Osteoblast (primary cell): ENCODE measurements around the gene HDHD5. TPM values are rescaled to one million over a fixed set of nuclear protein-coding genes. Genes with fewer than 3 reads are reported as not detected.

Experiments
- DNase-seq: peaks from one replicate; pipeline ENCODE4 v3.0.0; 2011; ENCODE audit warnings: low spot score, mixed read lengths; ENCODE audit not compliant: insufficient read length; ENCODE audit errors: missing footprints
- H2AFZ ChIP-seq: 2 replicates; pipeline ENCODE4 v1.6.0; 2011; ENCODE audit warnings: mild to moderate bottlenecking, low read length
- H3K27ac ChIP-seq: 2 replicates; pipeline ENCODE4 v1.5.1; 2011; ENCODE audit warnings: mild to moderate bottlenecking, low read depth, low read length, moderate library complexity
- H3K27me3 ChIP-seq: 2 replicates; pipeline ENCODE4 v1.6.0; 2012; ENCODE audit warnings: mild to moderate bottlenecking, control low read depth, inconsistent platforms, low read length, moderate library complexity; ENCODE audit not compliant: insufficient read depth
- H3K36me3 ChIP-seq: 2 replicates; pipeline ENCODE4 v1.5.1; 2011; ENCODE audit warnings: mild to moderate bottlenecking, low read length, control low read depth, moderate library complexity; ENCODE audit not compliant: insufficient read depth
- H3K4me1 ChIP-seq: 2 replicates; pipeline ENCODE4 v1.5.1; 2011; ENCODE audit warnings: mild to moderate bottlenecking, low read length, control low read depth, moderate library complexity; ENCODE audit not compliant: insufficient read depth
- H3K4me2 ChIP-seq: 2 replicates; pipeline ENCODE4 v1.6.0; 2011; ENCODE audit warnings: mild to moderate bottlenecking, low read length; ENCODE audit not compliant: insufficient read depth
- H3K4me3 ChIP-seq: fragments of 200-600 bp; sonication (generic); 3 replicates; pipeline ENCODE4 v1.5.1; 2012; ENCODE audit warnings: mild to moderate bottlenecking, low read length, inconsistent platforms; ENCODE audit not compliant: insufficient read depth
- H3K79me2 ChIP-seq: 2 replicates; pipeline ENCODE4 v1.6.0; 2012; ENCODE audit warnings: mild to moderate bottlenecking, low read length, control low read depth, inconsistent platforms; ENCODE audit not compliant: insufficient read depth
- H3K9me3 ChIP-seq: 2 replicates; pipeline ENCODE4 v1.5.1; 2011; ENCODE audit warnings: low read depth, low read length, control low read depth
- H4K20me1 ChIP-seq: 2 replicates; pipeline ENCODE4 v1.6.0; 2012; ENCODE audit warnings: mild to moderate bottlenecking, low read length, control low read depth; ENCODE audit not compliant: insufficient read depth
- total RNA-seq: library from RNA; depleted of rRNA; stranded (reverse); fragments of >200 nt; gene quantifications from 2 replicates; pipeline ENCODE4 v1.2.3, GENCODE V29; 2012
- TF ChIP-seq, protein P1 (sequence below): IDR thresholded peaks from 2 replicates; pipeline ENCODE4 v1.5.1; 2011; ENCODE audit warnings: mild to moderate bottlenecking, low read depth, low read length, moderate library complexity; ENCODE audit errors: extremely low read depth

The HDHD5 gene
- total RNA-seq, 1 donor: 31.8 TPM

GRCh38 chr22:17117400-17117799, 41.7 kb downstream of the HDHD5 start:
- H3K4me1 ChIP-seq: no peaks in the 10 kb centered on the region
- H2AFZ ChIP-seq: no peak overlapping the region
- TF ChIP-seq, protein P1, sequence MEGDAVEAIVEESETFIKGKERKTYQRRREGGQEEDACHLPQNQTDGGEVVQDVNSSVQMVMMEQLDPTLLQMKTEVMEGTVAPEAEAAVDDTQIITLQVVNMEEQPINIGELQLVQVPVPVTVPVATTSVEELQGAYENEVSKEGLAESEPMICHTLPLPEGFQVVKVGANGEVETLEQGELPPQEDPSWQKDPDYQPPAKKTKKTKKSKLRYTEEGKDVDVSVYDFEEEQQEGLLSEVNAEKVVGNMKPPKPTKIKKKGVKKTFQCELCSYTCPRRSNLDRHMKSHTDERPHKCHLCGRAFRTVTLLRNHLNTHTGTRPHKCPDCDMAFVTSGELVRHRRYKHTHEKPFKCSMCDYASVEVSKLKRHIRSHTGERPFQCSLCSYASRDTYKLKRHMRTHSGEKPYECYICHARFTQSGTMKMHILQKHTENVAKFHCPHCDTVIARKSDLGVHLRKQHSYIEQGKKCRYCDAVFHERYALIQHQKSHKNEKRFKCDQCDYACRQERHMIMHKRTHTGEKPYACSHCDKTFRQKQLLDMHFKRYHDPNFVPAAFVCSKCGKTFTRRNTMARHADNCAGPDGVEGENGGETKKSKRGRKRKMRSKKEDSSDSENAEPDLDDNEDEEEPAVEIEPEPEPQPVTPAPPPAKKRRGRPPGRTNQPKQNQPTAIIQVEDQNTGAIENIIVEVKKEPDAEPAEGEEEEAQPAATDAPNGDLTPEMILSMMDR: no peak
- no peaks in the 10 kb centered on the region for H3K9me3 ChIP-seq
- H3K27me3 ChIP-seq: peaks cover 32% of the 10 kb centered on the region
- no peaks in the 10 kb centered on the region for H3K79me2 ChIP-seq
- no peaks in the 10 kb centered on the region for H4K20me1 ChIP-seq
- H3K36me3 ChIP-seq: no peaks in the 10 kb centered on the region
- no peak overlapping the region for H3K27ac ChIP-seq
- no peak overlapping the region for H3K4me3 ChIP-seq
- peak; percentile 75 for DNase-seq
- H3K4me2 ChIP-seq: no peak overlapping the region

DNA sequence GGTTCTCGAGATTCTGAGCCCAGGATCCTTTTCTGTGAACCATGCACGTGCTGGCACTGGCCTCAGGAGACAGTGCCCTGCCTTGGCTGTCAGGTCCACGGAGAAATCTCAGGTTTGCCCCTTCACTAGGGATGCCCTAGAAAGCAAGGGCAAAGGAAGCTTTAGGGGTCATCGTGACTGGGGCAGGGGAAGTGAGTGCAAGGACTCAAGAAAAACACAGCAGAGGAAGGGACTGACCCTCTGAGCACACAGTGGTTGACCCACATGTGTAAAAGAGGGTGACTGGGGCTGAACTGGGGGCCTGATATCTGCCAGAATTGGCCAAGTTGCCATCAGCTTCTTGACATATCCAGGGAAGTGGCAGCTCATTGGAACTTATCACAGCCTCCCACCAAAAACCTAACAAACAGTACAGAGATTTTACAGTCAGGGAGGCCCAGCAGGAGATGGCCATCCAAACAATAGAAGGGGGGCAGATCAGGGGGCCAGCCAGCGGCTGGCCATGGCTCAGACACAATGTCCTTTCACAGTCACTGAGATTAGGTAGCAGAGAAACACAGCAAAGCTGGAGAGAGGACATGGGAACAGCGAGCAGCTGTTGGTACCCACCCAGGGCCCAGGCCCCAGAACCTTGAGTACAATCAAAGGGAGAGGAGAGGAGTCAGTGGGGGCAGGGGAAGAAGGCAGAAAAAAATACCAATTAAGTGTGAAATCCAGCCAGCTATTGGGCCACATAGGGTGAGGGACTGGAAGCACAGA, 42.3 kb downstream of the HDHD5 start:
- Histone ChIP-seq H3K79me2 (no peaks in the 10 kb centered on the region), H3K27ac (no peak overlapping the region), H3K36me3 (no peaks in the 10 kb centered on the region), H3K4me3 (no peak overlapping the region), H2AFZ (no peak overlapping the region), H3K4me1 (no peaks in the 10 kb centered on the region), H3K4me2 (no peak overlapping the region), H3K9me3 (no peaks in the 10 kb centered on the region), H3K27me3 (peaks cover 26% of the 10 kb centered on the region), H4K20me1 (peaks cover under 1% of the 10 kb centered on the region)
- peak; percentile 69 for DNase-seq
- TF ChIP-seq, protein P1: no peak

DNA sequence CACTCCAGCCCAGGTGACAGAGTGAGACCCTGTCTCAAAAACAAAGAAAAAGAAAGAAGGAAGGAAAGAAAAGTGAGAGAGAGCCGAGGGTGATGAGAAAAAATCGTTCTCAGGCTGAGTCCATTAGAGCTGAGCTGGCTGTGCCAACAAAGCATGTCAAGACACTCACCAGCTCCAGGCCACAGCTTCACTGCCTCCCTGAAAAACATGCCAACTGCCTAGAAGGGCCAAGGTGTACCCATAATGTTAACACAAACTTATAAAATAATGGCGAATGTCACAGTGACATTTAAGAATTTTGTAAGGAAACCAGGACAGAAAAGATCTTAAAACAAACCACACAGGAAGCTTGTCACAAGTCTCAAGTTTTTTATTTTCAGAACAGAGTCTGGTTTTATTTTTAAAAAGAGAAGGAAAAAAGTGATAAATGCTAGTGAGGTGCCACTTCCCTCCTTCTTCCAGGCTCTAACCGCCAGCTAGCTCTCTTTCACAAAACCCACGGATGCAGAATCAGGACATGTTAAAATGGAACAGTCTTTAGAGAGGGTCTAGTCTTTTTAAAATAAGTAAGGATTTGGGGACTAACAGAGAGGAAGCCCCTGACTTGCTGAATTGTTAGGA, 43.0 kb downstream of the HDHD5 start:
- peaks cover 21% of the 10 kb centered on the region for H3K27me3 ChIP-seq
- no peaks in the 10 kb centered on the region for H3K79me2 ChIP-seq
- peak; percentile 45 for DNase-seq
- no peaks in the 10 kb centered on the region for H3K36me3 ChIP-seq
- H4K20me1 ChIP-seq: peaks cover 4% of the 10 kb centered on the region
- H3K9me3 ChIP-seq: no peaks in the 10 kb centered on the region
- H2AFZ ChIP-seq: no peak overlapping the region
- no peak overlapping the region for H3K4me2 ChIP-seq
- no peak overlapping the region for H3K27ac ChIP-seq
- TF ChIP-seq, protein P1: no peak
- no peak overlapping the region for H3K4me3 ChIP-seq
- H3K4me1 ChIP-seq: no peaks in the 10 kb centered on the region

DNA sequence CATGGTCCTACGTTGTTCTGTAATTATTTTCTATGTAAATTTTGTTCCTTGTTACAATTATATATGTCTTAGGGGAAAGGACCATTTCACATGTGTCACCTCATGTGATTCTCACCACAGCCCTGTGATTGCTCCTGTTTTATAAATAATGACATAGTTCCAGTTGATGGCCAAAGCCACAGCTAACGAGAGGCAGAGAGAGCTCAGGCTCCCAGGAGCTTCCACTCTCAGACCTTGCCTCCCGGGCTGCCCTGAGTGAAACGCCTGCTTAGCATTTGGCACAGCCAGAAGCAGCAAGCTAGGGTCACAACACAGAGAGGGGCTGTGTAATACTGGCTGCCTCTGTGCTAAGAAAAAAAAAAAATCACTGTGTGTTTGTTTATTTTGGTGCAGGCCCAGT, 43.8 kb downstream of the HDHD5 start:
- Histone ChIP-seq H3K9me3 (no peaks in the 10 kb centered on the region), H4K20me1 (peaks cover 4% of the 10 kb centered on the region), H3K27ac (no peak overlapping the region), H3K36me3 (no peaks in the 10 kb centered on the region), H3K4me2 (no peak overlapping the region), H2AFZ (no peak overlapping the region), H3K79me2 (no peaks in the 10 kb centered on the region), H3K4me1 (no peaks in the 10 kb centered on the region), H3K27me3 (peaks cover 17% of the 10 kb centered on the region), H3K4me3 (no peak overlapping the region)
- TF ChIP-seq, protein P1: no peak
- DNase-seq: peak; percentile 30
